GM19099 (cell line): ENCODE measurements around the gene KAT2B.

Experiments used
- POLR2A ChIP-seq: IDR thresholded peaks from 3 replicates; pipeline ENCODE4 v1.6.1; 2011; ENCODE audit warnings: low read depth; ENCODE audit not compliant: insufficient read length; ENCODE audit errors: extremely low read depth

Gene KAT2B

GRCh38 chr3:20076296-20076997, 36.2 kb downstream of the KAT2B start:
- TF ChIP-seq POLR2A, result no peak

- no peak for TF ChIP-seq POLR2A
Observed at GRCh38 chr3:20077068-20077467, 36.8 kb downstream of the KAT2B start.

GRCh38 chr3:20078194-20078714, 38.0 kb downstream of the KAT2B start:
- TF ChIP-seq POLR2A, result no peak

- no peak for TF ChIP-seq POLR2A
Observed at GRCh38 chr3:20079621-20080020, 39.4 kb downstream of the KAT2B start.

- no peak for TF ChIP-seq POLR2A
Observed at GRCh38 chr3:20080956-20081554, 40.8 kb downstream of the KAT2B start.

- TF ChIP-seq POLR2A, result no peak
Observed at GRCh38 chr3:20083253-20083652, 43.0 kb downstream of the KAT2B start.

- no peak for TF ChIP-seq POLR2A
Observed at GRCh38 chr3:20083953-20084352, 43.7 kb downstream of the KAT2B start.

GRCh38 chr3:20091331-20092047, 51.2 kb downstream of the KAT2B start:
- no peak for TF ChIP-seq POLR2A

- TF ChIP-seq POLR2A, result no peak
Observed at GRCh38 chr3:20095470-20095869, 55.2 kb downstream of the KAT2B start.

- TF ChIP-seq POLR2A, result no peak
Observed at GRCh38 chr3:20096135-20096685, 56.0 kb downstream of the KAT2B start.

GRCh38 chr3:20097015-20097414, 56.8 kb downstream of the KAT2B start:
- no peak for TF ChIP-seq POLR2A

GRCh38 chr3:20099060-20099459, 58.8 kb downstream of the KAT2B start:
- no peak for TF ChIP-seq POLR2A

GRCh38 chr3:20100151-20100550, 59.9 kb downstream of the KAT2B start:
- no peak for TF ChIP-seq POLR2A

GRCh38 chr3:20101041-20101440, 60.8 kb downstream of the KAT2B start:
- no peak for TF ChIP-seq POLR2A

- TF ChIP-seq POLR2A, result no peak
Observed at GRCh38 chr3:20103731-20104130, 63.5 kb downstream of the KAT2B start.

- no peak for TF ChIP-seq POLR2A
Observed at GRCh38 chr3:20104167-20104661, 64.0 kb downstream of the KAT2B start.
